Lung (tissue), 13 donors: ENCODE data around the gene RBM26. TPM values are rescaled to one million over a fixed set of nuclear protein-coding genes. Genes with fewer than 3 reads are reported as not detected.
A peak's percentile ranks its signal among the peaks of the same experiment; 100 is the strongest.

Source experiments
- ATAC-seq: fragments of 200-7000 bp; cut with Tn5 transposase; one replicate; pipeline ENCODE4 v1.9.1; 2020; ENCODE audit warnings: moderate number of reproducible peaks; ENCODE audit not compliant: insufficient read depth, low FRiP score
- DNase-seq, 3 donors: peaks; one replicate each; pipeline ENCODE4 v3.0.0-alpha.2; 2013 to 2017
- H3K27ac ChIP-seq, 2 donors: one replicate each; pipeline ENCODE4 v1.5.1; 2013; ENCODE audit warnings: mild to moderate bottlenecking in 2 of 2, moderate library complexity in 2 of 2, control low read depth in 1 of 2, inconsistent platforms in 1 of 2, low read depth in 1 of 2, low read length in 1 of 2
- H3K27me3 ChIP-seq, 3 donors: one replicate each; pipeline ENCODE4 v1.5.1; 2013; ENCODE audit warnings: low read length in 2 of 3; ENCODE audit not compliant: control insufficient read depth in 3 of 3, insufficient read depth in 3 of 3
- H3K36me3 ChIP-seq, 4 donors: one replicate each; pipeline ENCODE4 v1.5.1; 2013; ENCODE audit warnings: low read length in 4 of 4, mild to moderate bottlenecking in 1 of 4, moderate library complexity in 1 of 4; ENCODE audit not compliant: control insufficient read depth in 4 of 4, insufficient read depth in 4 of 4
- H3K4me1 ChIP-seq, 5 donors: one replicate each; pipeline ENCODE4 v1.5.1; 2013; ENCODE audit warnings: low read length in 5 of 5, mild to moderate bottlenecking in 2 of 5, moderate library complexity in 1 of 5; ENCODE audit not compliant: control insufficient read depth in 5 of 5, insufficient read depth in 5 of 5
- H3K4me3 ChIP-seq: one replicate; pipeline ENCODE4 v1.5.1; 2013; ENCODE audit warnings: mild to moderate bottlenecking, control low read depth, moderate library complexity
- H3K9ac ChIP-seq, 2 donors: one replicate each; pipeline ENCODE4 v1.5.1; 2013; ENCODE audit warnings: low read length in 2 of 2, control low read depth in 1 of 2; ENCODE audit not compliant: insufficient read depth in 1 of 2
- H3K9me3 ChIP-seq, 4 donors: one replicate each; pipeline ENCODE4 v1.5.1; 2013; ENCODE audit warnings: low read length in 3 of 4, mild to moderate bottlenecking in 1 of 4, moderate library complexity in 1 of 4; ENCODE audit not compliant: control insufficient read depth in 4 of 4, insufficient read depth in 3 of 4
- CTCF ChIP-seq: IDR thresholded peaks from 2 replicates; pipeline ENCODE4 v1.5.1; 2012; ENCODE audit warnings: mild to moderate bottlenecking; ENCODE audit errors: control extremely low read depth, extremely low read depth
- WGBS, 2 donors: extraction: QIAGEN DNeasy Blood & Tissue Kit; methylation state at CpG; one replicate each; pipeline ENCODE4 v1.1.7; 2013; 5-methylcytosine and 5-hydroxymethylcytosine counted together
- polyA plus RNA-seq, 2 donors: library from polyadenylated mRNA; stranded (reverse); fragments of 200-250 nt; gene quantifications; one replicate each; pipeline ENCODE4 v1.2.1, GENCODE V29; 2013
- small RNA-seq: library from RNA; depleted of rRNA; stranded (forward); fragments of <200 nt; gene quantifications from one replicate; pipeline ENCODE3, GENCODE V24; 2014; ENCODE audit warnings: low replicate concordance
- total RNA-seq, 2 donors: library from RNA; depleted of rRNA in 1 of 2; stranded (reverse); fragments of >200 nt in 1 of 2; gene quantifications; one replicate each; pipeline ENCODE4 v1.2.1, GENCODE V29; 2014 to 2021
- donor health status: control.
- donor health status: control.
- donor health status: Bipolar disorder and iron deficiency.
- donor health status: healthy.
- donor health status: DM: yes; HTN: yes; CAD: no.

The RBM26 gene
- total and polyA plus RNA-seq, 4 donors = 12.9 to 91.8 (median 32.3) TPM

GRCh38 chr13:79273045-79273444 lies 133.0 kb downstream of the RBM26 start:
- DNase-seq (peak in 1 of 3 donors; percentile 17), ATAC-seq (no peak)
- Histone ChIP-seq H3K9me3 (no peaks in the 10 kb centered on the region), H3K36me3 (no peaks in the 10 kb centered on the region), H3K4me3 (no peak overlapping the region), H3K4me1 (no peaks in the 10 kb centered on the region), H3K9ac (no peak overlapping the region), H3K27ac (no peak overlapping the region), H3K27me3 (no peaks in the 10 kb centered on the region)
- no peak for TF ChIP-seq CTCF

GRCh38 chr13:79271616-79272015 lies 134.4 kb downstream of the RBM26 start:
- Histone ChIP-seq H3K27me3 (no peaks in the 10 kb centered on the region), H3K4me3 (no peak overlapping the region), H3K4me1 (no peaks in the 10 kb centered on the region), H3K9ac (no peak overlapping the region), H3K27ac (no peak overlapping the region), H3K9me3 (no peaks in the 10 kb centered on the region), H3K36me3 (no peaks in the 10 kb centered on the region)
- TF ChIP-seq CTCF = no peak
- ATAC-seq = no peak
- WGBS, 2 donors = 33 to 64% methylated on average over 1 of the region's 1 CpG
- no peak for DNase-seq

GRCh38 chr13:79270859-79271258 lies 135.2 kb downstream of the RBM26 start:
- TF ChIP-seq CTCF = no peak
- ATAC-seq = no peak
- H3K4me3 ChIP-seq = no peak overlapping the region
- WGBS, 2 donors = 71 to 77% methylated on average over 3 of the region's 3 CpGs
- no peaks in the 10 kb centered on the region for H3K36me3 ChIP-seq
- H3K4me1 ChIP-seq = no peaks in the 10 kb centered on the region
- no peak for DNase-seq
- no peak overlapping the region for H3K9ac ChIP-seq
- H3K27me3 ChIP-seq = no peaks in the 10 kb centered on the region
- no peak overlapping the region for H3K27ac ChIP-seq
- no peaks in the 10 kb centered on the region for H3K9me3 ChIP-seq

Small RNA genes within 50 kb of the gene (small RNA-seq; reads per million reads assigned to genes)
- gene RNA5SP33 = not detected

Other genes with a start within 250 kb of the RBM26 start
- gene NDFIP2, start 74.9 kb upstream of the RBM26 start, total RNA-seq = 10 to 100 TPM; 29.2 to 38.4 TPM
- gene NDFIP2, start 74.9 kb upstream of the RBM26 start, polyA plus RNA-seq = 10 to 100 TPM; 14.0 to 17.2 TPM